ENCODE data around the gene GPR176. TPM values are rescaled to one million over a fixed set of nuclear protein-coding genes. Genes with fewer than 3 reads are reported as not detected.
A peak's percentile ranks its signal among the peaks of the same experiment; 100 is the strongest.

The GPR176 gene
- polyA plus RNA-seq, 3 donors, result 0.08 to 0.18 TPM; not detected in 1

- no peaks in the 10 kb centered on the region for H3K79me2 ChIP-seq (ENCODE audit: insufficient read depth, low read length)
- H3K4me1 ChIP-seq (ENCODE audit: control insufficient read depth in 1 of 2, insufficient read depth in 2 of 2, low read length in 2 of 2), result peaks cover 6 to 7% of the 10 kb centered on the region in 2 donors
- WGBS (ENCODE audit: insufficient coverage), result 100% methylated on average over 1 of the region's 1 CpG
- no peak overlapping the region for H3K27ac ChIP-seq (ENCODE audit: low read depth in 1 of 2, low read length in 2 of 2)
- no peak for DNase-seq
- no peak overlapping the region for H2AFZ ChIP-seq (ENCODE audit: insufficient read depth, low read depth, low read length, poor library complexity, severe bottlenecking)
- intact Hi-C loops (cut with micrococcal nuclease), result no loop called here
- Mint-ChIP-seq H3K4me1 (no peaks in the 10 kb centered on the region), H3K4me3 (no peak overlapping the region), H3K27me3 (ENCODE audit: low read depth in 3 of 3) (peaks cover 0 to 2% (median 2%) of the 10 kb centered on the region in 3 donors), H3K36me3 (peaks cover 42 to 50% of the 10 kb centered on the region in 2 donors), H3K27ac (peak overlapping the region in 2 of 7 donors; percentile 1 to 15), H3K9me3 (peaks cover 0 to 2% (median 0%) of the 10 kb centered on the region in 7 donors)
- peaks cover 63 to 88% of the 10 kb centered on the region in 2 donors for H3K36me3 ChIP-seq (replicated peaks in 1 of 2; ENCODE audit: control insufficient read depth in 1 of 2, insufficient read depth in 2 of 2, low read length in 2 of 2)
- TF ChIP-seq CTCF (IDR thresholded peaks at IDR 0.05), result no peak
- no peaks in the 10 kb centered on the region for H3K9me3 ChIP-seq (replicated peaks in 1 of 2; ENCODE audit: control insufficient read depth in 1 of 2, insufficient read depth in 1 of 2, low read length in 2 of 2)
- H3K4me2 ChIP-seq (replicated peaks; ENCODE audit: extremely low read depth, low read length, poor library complexity, severe bottlenecking), result no peak overlapping the region
- H3K4me3 ChIP-seq (replicated peaks in 1 of 3; ENCODE audit: low read depth in 2 of 3, low read length in 3 of 3), result no peak overlapping the region
- H4K20me1 ChIP-seq (ENCODE audit: insufficient read depth, low read length), result no peaks in the 10 kb centered on the region
- no peak overlapping the region for H3K9ac ChIP-seq (ENCODE audit: insufficient read depth, low read length, poor library complexity, severe bottlenecking)
- H3K27me3 ChIP-seq (ENCODE audit: control insufficient read depth in 2 of 2, insufficient read depth in 2 of 2, low read length in 2 of 2), result no peaks in the 10 kb centered on the region
Observed at GRCh38 chr15:39957481-39957880, 37.4 kb upstream of the GPR176 start.

- Histone ChIP-seq H2AFZ (ENCODE audit: insufficient read depth, low read depth, low read length, poor library complexity, severe bottlenecking) (no peak overlapping the region), H3K4me3 (replicated peaks in 1 of 3; ENCODE audit: low read depth in 2 of 3, low read length in 3 of 3) (no peak overlapping the region), H3K4me1 (ENCODE audit: control insufficient read depth in 1 of 2, insufficient read depth in 2 of 2, low read length in 2 of 2) (no peaks in the 10 kb centered on the region), H3K36me3 (replicated peaks in 1 of 2; ENCODE audit: control insufficient read depth in 1 of 2, insufficient read depth in 2 of 2, low read length in 2 of 2) (peaks cover 65 to 91% of the 10 kb centered on the region in 2 donors), H4K20me1 (ENCODE audit: insufficient read depth, low read length) (no peaks in the 10 kb centered on the region), H3K9ac (ENCODE audit: insufficient read depth, low read length, poor library complexity, severe bottlenecking) (no peak overlapping the region), H3K27me3 (ENCODE audit: control insufficient read depth in 2 of 2, insufficient read depth in 2 of 2, low read length in 2 of 2) (no peaks in the 10 kb centered on the region), H3K79me2 (ENCODE audit: insufficient read depth, low read length) (no peaks in the 10 kb centered on the region), H3K27ac (ENCODE audit: low read depth in 1 of 2, low read length in 2 of 2) (no peak overlapping the region), H3K4me2 (replicated peaks; ENCODE audit: extremely low read depth, low read length, poor library complexity, severe bottlenecking) (no peak overlapping the region), H3K9me3 (replicated peaks in 1 of 2; ENCODE audit: control insufficient read depth in 1 of 2, insufficient read depth in 1 of 2, low read length in 2 of 2) (no peaks in the 10 kb centered on the region)
- Mint-ChIP-seq H3K4me3 (no peak overlapping the region), H3K9me3 (peaks cover 0 to 2% (median 0%) of the 10 kb centered on the region in 7 donors), H3K27me3 (ENCODE audit: low read depth in 3 of 3) (peaks cover 0 to 2% (median 2%) of the 10 kb centered on the region in 3 donors), H3K36me3 (peaks cover 73 to 75% of the 10 kb centered on the region in 2 donors), H3K27ac (no peak overlapping the region), H3K4me1 (no peaks in the 10 kb centered on the region)
- no peak for DNase-seq
- no peak for TF ChIP-seq CTCF (IDR thresholded peaks at IDR 0.05)
- intact Hi-C loops (cut with micrococcal nuclease), result no loop called here
- WGBS (ENCODE audit: insufficient coverage), result no CpG with 5 or more reads among the region's 4 CpGs
Observed at GRCh38 chr15:39953521-39953920, 33.5 kb upstream of the GPR176 start.
